HEK293 (cell line): ENCODE measurements around the gene SMIM44.

Experiments used
- MYNN ChIP-seq: fragments of 450-650 bp; formaldehyde crosslinking; IDR thresholded peaks from 2 replicates; pipeline ENCODE4 v1.5.1; 2016; ENCODE audit warnings: missing biosample characterization, missing genetic modification characterization, borderline replicate concordance
- MZF1 ChIP-seq: fragments of 450-650 bp; formaldehyde crosslinking; IDR thresholded peaks from 2 replicates; pipeline ENCODE4 v1.5.1; 2017; ENCODE audit warnings: missing biosample characterization, missing genetic modification characterization, borderline replicate concordance
- ZNF830 ChIP-seq: fragments of 450-650 bp; IDR thresholded peaks from 2 replicates; pipeline ENCODE4 v1.5.0; 2018; ENCODE audit warnings: missing biosample characterization, missing genetic modification characterization, low read depth, mild to moderate bottlenecking, moderate library complexity
- TF ChIP-seq, protein P1 (sequence below): fragments of 450-650 bp; formaldehyde crosslinking; IDR thresholded peaks from 2 replicates; pipeline ENCODE4 v1.5.1; 2016; ENCODE audit warnings: missing biosample characterization, missing genetic modification characterization

DNA sequence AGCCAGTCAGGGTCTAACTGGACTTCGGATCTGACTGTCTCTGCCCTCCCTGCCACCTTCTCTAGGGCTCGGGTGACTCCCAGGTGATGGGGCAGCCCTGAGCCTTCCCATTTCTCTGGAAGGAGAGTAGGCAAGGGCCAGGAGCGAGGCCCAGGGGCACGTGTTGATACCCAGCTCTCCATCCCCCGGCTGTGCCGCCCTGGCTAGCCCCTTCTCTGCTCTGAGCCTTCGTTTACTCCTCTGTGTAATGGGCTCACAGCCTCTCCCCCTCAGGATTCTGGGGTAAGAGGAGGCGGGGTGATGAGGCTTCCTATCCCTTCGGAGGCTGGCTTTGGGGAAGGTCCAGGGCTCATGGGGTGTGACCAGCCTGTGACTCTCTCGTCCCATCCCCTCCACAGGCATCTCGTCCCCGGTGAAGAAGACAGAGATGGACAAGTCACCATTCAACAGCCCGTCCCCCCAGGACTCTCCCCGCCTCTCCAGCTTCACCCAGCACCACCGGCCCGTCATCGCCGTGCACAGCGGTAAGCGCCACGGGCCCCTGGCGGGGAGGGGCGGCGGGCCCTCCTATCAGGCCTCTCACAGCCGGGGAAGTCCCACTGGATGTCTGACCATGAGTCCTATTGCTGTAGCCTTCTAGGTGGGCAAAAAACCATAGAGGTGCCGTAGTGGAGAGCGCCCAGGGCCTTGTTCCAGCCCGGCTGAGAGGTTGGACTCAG is 34.5 kb downstream of the SMIM44 start:
- TF ChIP-seq, protein P1, sequence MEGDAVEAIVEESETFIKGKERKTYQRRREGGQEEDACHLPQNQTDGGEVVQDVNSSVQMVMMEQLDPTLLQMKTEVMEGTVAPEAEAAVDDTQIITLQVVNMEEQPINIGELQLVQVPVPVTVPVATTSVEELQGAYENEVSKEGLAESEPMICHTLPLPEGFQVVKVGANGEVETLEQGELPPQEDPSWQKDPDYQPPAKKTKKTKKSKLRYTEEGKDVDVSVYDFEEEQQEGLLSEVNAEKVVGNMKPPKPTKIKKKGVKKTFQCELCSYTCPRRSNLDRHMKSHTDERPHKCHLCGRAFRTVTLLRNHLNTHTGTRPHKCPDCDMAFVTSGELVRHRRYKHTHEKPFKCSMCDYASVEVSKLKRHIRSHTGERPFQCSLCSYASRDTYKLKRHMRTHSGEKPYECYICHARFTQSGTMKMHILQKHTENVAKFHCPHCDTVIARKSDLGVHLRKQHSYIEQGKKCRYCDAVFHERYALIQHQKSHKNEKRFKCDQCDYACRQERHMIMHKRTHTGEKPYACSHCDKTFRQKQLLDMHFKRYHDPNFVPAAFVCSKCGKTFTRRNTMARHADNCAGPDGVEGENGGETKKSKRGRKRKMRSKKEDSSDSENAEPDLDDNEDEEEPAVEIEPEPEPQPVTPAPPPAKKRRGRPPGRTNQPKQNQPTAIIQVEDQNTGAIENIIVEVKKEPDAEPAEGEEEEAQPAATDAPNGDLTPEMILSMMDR (tag by site-specific recombination): no peak
- TF ChIP-seq ZNF830 (tag by site-specific recombination): no peak
- no peak for TF ChIP-seq MZF1
- TF ChIP-seq MYNN (tag by site-specific recombination): no peak
